Natural killer cell treated with Interleukin-12 subunit alpha and Interleukin-12 subunit beta and Interleukin-15 and Interleukin-18, amount 100 ng/mL, for 72 hours (primary cell): ENCODE data around the gene HSPA9. TPM values are rescaled to one million over a fixed set of nuclear protein-coding genes. Genes with fewer than 3 reads are reported as not detected.
"Not testable (repeated sequence)": the region's sequence is repeated elsewhere in the genome, so short reads cannot be mapped to it uniquely, and the experiment has no call there.

Experiments
- ATAC-seq, 2 donors: fragments of 150-1000 bp; cut with Tn5 transposase in 1 of 2; sonication (Bioruptor Pico), chemical (Tn5 transposase) in 1 of 2; 2 replicates each; pipeline ENCODE4 v1.10.0; 2021
- DNase-seq: peaks from one replicate; pipeline ENCODE4 v3.0.0; 2022; ENCODE audit warnings: low spot score
- H3K27ac Mint-ChIP-seq, 2 donors: 1 replicate in 1 of 2; 2 replicates in 1 of 2; pipeline ENCODE4 v1.8.0; 2022; ENCODE audit warnings: mixed read lengths in 2 of 2, mild to moderate bottlenecking in 1 of 2, moderate library complexity in 1 of 2
- H3K27me3 Mint-ChIP-seq, 2 donors: 1 replicate in 1 of 2; 2 replicates in 1 of 2; pipeline ENCODE4 v1.8.0; 2022; ENCODE audit warnings: mixed read lengths in 2 of 2
- H3K36me3 Mint-ChIP-seq: one replicate; pipeline ENCODE4 v1.8.0; 2022; ENCODE audit warnings: mixed read lengths
- H3K4me1 Mint-ChIP-seq, 2 donors: 1 replicate in 1 of 2; 2 replicates in 1 of 2; pipeline ENCODE4 v1.8.0; 2022; ENCODE audit warnings: low read depth in 2 of 2, mixed read lengths in 2 of 2, mild to moderate bottlenecking in 1 of 2
- H3K4me3 Mint-ChIP-seq: one replicate; pipeline ENCODE4 v1.8.0; 2022; ENCODE audit warnings: mixed read lengths
- H3K9me3 Mint-ChIP-seq: 2 replicates; pipeline ENCODE4 v1.8.0; 2022; ENCODE audit warnings: mixed read lengths
- total RNA-seq, 2 donors: library from RNA; stranded (reverse); gene quantifications; one replicate each; pipeline ENCODE4 v1.2.3, GENCODE V29; 2022

HSPA9 gene
- total RNA-seq, 2 donors from 2014 or later: 337 to 473 TPM

- H3K4me3 Mint-ChIP-seq: no peak overlapping the region
- no peak for ATAC-seq
Measured at GRCh38 chr5:138520971-138521370, 54.2 kb downstream of the HSPA9 start.

GRCh38 chr5:138517437-138517836 lies 57.8 kb downstream of the HSPA9 start:
- DNase-seq (no peak), ATAC-seq (no peak)
- H3K27me3 Mint-ChIP-seq: no peaks in the 10 kb centered on the region
- peaks cover 27% of the 10 kb centered on the region for H3K36me3 Mint-ChIP-seq
- no peak overlapping the region for H3K4me3 Mint-ChIP-seq
- no peaks in the 10 kb centered on the region for H3K9me3 Mint-ChIP-seq
- H3K4me1 Mint-ChIP-seq: peaks cover 6 to 16% of the 10 kb centered on the region in 2 donors
- H3K27ac Mint-ChIP-seq: no peak overlapping the region

More at GRCh38 chr5:138520971-138521370, 54.2 kb downstream of the HSPA9 start:
- Mint-ChIP-seq H3K27ac (no peak overlapping the region), H3K27me3 (no peaks in the 10 kb centered on the region), H3K4me1 (peaks cover 10 to 22% of the 10 kb centered on the region in 2 donors), H3K9me3 (no peaks in the 10 kb centered on the region), H3K36me3 (peaks cover 11% of the 10 kb centered on the region)
- DNase-seq: no peak

DNA sequence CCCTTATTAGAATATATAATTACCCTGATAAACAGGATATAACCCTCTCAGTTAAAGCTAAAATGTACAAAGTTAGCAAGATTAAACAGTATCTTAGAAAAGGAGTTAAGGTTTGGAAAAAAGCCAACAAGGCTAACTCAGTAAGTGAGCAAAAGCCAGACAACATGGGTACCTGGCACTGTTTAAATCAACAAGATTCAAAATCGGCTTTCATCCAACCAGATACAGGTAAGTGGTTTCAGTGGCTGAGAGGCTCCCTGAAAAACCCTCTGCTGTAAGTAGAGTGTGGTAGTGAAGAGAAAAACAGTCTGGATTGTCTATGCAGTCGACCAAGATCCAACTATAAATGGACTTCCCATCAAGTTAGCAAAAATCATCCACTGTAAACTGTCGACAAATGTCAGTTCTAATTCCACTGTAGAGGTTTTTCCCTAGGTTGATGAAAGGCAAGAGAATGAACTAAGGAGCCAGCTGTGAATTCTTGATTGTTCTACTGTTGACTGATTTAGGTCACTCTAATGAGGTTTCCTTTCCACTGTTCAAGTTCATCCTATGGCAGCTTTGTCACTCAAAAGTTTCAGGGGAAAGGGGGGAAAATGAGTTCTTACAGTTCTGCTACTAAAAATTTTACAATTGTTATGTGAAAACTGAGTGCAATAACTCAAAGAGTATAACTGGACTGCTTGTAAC lies 59.5 kb downstream of the HSPA9 start:
- Mint-ChIP-seq H3K4me3 (no peak overlapping the region), H3K4me1 (peaks cover 6 to 12% of the 10 kb centered on the region in 2 donors), H3K27me3 (no peaks in the 10 kb centered on the region), H3K27ac (no peak overlapping the region), H3K36me3 (peaks cover 36% of the 10 kb centered on the region), H3K9me3 (no peaks in the 10 kb centered on the region)
- DNase-seq (no peak), ATAC-seq (no peak)

GRCh38 chr5:138514021-138514420 lies 61.2 kb downstream of the HSPA9 start:
- Mint-ChIP-seq H3K36me3 (peaks cover 46% of the 10 kb centered on the region), H3K4me3 (no peak overlapping the region), H3K27ac (peak overlapping the region in 1 of 2 donors; percentile 51), H3K9me3 (no peaks in the 10 kb centered on the region), H3K27me3 (no peaks in the 10 kb centered on the region), H3K4me1 (peaks cover 5 to 9% of the 10 kb centered on the region in 2 donors)
- no peak for ATAC-seq
- DNase-seq: no peak

- ATAC-seq (no peak), DNase-seq (no peak)
- Mint-ChIP-seq H3K36me3 (peaks cover 40% of the 10 kb centered on the region), H3K9me3 (no peaks in the 10 kb centered on the region), H3K27ac (no peak overlapping the region), H3K4me3 (no peak overlapping the region), H3K27me3 (no peaks in the 10 kb centered on the region), H3K4me1 (peaks cover 0 to 9% of the 10 kb centered on the region in 2 donors)
Measured at GRCh38 chr5:138508958-138509357, 66.2 kb downstream of the HSPA9 start.

- H3K4me3 Mint-ChIP-seq, H3K27ac Mint-ChIP-seq, DNase-seq, H3K9me3 Mint-ChIP-seq, H3K27me3 Mint-ChIP-seq, ATAC-seq: not testable (repeated sequence)
- H3K4me1 Mint-ChIP-seq: peaks cover 0 to 12% of the 10 kb centered on the region in 2 donors
- H3K36me3 Mint-ChIP-seq: peaks cover 31% of the 10 kb centered on the region
Measured at GRCh38 chr5:138507485-138507884, 67.7 kb downstream of the HSPA9 start.

DNA sequence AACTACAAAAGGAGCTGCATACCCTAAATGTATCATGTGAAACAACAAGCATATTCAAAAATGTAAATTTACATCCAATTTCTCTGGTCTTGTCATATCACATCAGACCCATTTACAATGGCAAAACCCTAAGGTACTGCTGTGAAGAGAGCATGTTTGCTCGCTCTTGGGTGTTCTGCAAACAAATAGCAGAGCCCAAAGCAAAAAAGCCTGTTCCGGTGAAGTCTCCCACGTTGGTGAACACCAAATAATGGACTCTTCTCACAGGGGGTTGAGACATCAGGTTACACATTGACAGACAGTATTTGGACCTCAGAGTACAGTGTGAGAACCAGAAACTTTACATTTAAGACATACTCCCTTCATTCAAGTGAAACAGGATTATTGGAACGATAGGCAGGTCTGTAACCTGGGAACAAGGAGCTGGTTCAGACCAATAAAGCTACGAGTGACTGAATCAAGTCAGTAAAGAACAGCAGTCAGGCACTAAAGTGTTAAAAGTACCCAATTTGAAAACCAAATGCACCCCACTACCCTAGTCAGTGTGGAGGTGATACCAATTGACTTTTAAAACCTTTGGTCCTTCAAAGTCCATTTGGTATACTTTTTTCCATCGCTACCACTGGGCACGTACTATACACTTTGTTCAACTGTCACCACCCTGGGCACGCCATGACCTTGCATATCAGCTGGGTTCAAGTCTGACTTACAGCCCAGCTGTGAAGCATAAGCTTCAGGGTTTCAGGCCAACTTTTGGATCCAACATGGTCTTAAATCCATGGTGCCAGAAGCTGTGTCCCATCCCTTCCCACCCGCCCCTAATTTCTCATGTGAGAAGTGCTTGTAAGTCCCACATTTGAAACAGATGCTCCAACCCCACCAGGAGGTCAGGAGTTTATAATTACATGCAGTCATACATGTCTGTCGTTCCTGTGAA lies 68.6 kb downstream of the HSPA9 start:
- no peak for DNase-seq
- Mint-ChIP-seq H3K27ac (no peak overlapping the region), H3K4me3 (no peak overlapping the region), H3K27me3 (no peaks in the 10 kb centered on the region), H3K9me3 (no peaks in the 10 kb centered on the region), H3K36me3 (peaks cover 31% of the 10 kb centered on the region), H3K4me1 (peaks cover 0 to 12% of the 10 kb centered on the region in 2 donors)
- ATAC-seq: no peak

DNA sequence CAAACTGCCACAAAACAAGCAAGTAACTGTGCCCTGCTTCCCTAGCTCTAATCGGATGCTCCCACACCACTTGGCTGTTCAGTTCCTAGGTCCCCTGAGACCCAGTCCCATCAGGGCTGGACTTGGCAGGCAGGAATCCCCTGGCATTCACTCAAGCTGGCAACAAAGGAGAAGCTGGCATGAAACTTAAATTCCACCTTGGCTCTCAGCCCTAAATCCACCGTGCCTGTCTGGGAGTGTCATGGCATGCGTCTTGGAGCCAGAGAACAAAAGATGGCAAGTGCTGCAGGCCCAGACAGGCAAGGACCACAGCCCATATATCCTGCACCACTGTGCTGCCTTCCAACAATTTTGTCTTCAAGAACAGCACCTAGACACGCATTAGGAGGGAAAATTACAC lies 70.4 kb downstream of the HSPA9 start:
- H3K4me3 Mint-ChIP-seq: no peak overlapping the region
- peaks cover 15% of the 10 kb centered on the region for H3K36me3 Mint-ChIP-seq
- peak overlapping the region in 1 of 2 donors; percentile 33 for H3K27ac Mint-ChIP-seq
- peaks cover 0 to 8% of the 10 kb centered on the region in 2 donors for H3K4me1 Mint-ChIP-seq
- H3K9me3 Mint-ChIP-seq: no peaks in the 10 kb centered on the region
- H3K27me3 Mint-ChIP-seq: no peaks in the 10 kb centered on the region
- ATAC-seq (no peak), DNase-seq (no peak)

Other genes starting within 250 kb of the HSPA9 start
- gene CDC25C, start 243.6 kb downstream of the HSPA9 start, total RNA-seq: 10 to 100 TPM in 1 of 2 donors, 1 to 10 TPM in 1; 5.5 to 14.0 TPM
- 10 to 100 TPM; 28.8 to 30.6 TPM for gene FAM53C, start 237.1 kb downstream of the HSPA9 start, total RNA-seq
- 10 to 100 TPM; 58.6 to 61.7 TPM for gene KDM3B, start 222.7 kb downstream of the HSPA9 start, total RNA-seq
- gene REEP2, start 136.3 kb downstream of the HSPA9 start, total RNA-seq: under 1 TPM in 1 of 2 donors, not detected in 1; 0.75 TPM
- gene EGR1, start 109.9 kb downstream of the HSPA9 start, total RNA-seq: 10 to 100 TPM in 1 of 2 donors, 1 to 10 TPM in 1; 8.5 to 11.2 TPM
- 100 to 1,000 TPM; 150 to 167 TPM for gene ETF1, start 32.2 kb downstream of the HSPA9 start, total RNA-seq
- 10 to 100 TPM; 50.6 to 65.8 TPM for gene CTNNA1, start 178.0 kb upstream of the HSPA9 start, total RNA-seq